NB4 (cell line): ENCODE measurements around the gene LZTS3.

Experiments
- CTCF ChIP-seq: IDR thresholded peaks from one replicate; pipeline ENCODE4 v1.5.1; 2012; ENCODE audit warnings: low read depth, low read length
- MAX ChIP-seq: IDR thresholded peaks from 2 replicates; pipeline ENCODE4 v1.6.1; 2011; ENCODE audit warnings: low read depth, low read length
- MYC ChIP-seq: IDR thresholded peaks from 2 replicates; pipeline ENCODE4 v1.6.1; 2011; ENCODE audit warnings: low read depth, low read length
- POLR2A ChIP-seq: IDR thresholded peaks from 2 replicates; pipeline ENCODE4 v1.6.1; 2011; ENCODE audit warnings: mild to moderate bottlenecking; ENCODE audit not compliant: insufficient read length; ENCODE audit errors: extremely low read depth

- no peak for TF ChIP-seq CTCF
- no peak for TF ChIP-seq MAX
- no peak for TF ChIP-seq MYC
- no peak for TF ChIP-seq POLR2A
Observed at GRCh38 chr20:3141757-3142156, 31.6 kb downstream of the LZTS3 start.
